GM18519 (cell line): ENCODE results near the gene SHB.

ENCODE experiments used
- ATAC-seq: cut with Tn5 transposase; IDR thresholded peaks from one replicate; pipeline ENCODE4 v1.9.1; 2021; ENCODE audit warnings: mild to moderate bottlenecking, moderate library complexity; ENCODE audit not compliant: unreplicated experiment, low FRiP score

The SHB gene

GRCh38 chr9:38011991-38012390 is 57.0 kb downstream of the SHB start:
- no peak for ATAC-seq

DNA sequence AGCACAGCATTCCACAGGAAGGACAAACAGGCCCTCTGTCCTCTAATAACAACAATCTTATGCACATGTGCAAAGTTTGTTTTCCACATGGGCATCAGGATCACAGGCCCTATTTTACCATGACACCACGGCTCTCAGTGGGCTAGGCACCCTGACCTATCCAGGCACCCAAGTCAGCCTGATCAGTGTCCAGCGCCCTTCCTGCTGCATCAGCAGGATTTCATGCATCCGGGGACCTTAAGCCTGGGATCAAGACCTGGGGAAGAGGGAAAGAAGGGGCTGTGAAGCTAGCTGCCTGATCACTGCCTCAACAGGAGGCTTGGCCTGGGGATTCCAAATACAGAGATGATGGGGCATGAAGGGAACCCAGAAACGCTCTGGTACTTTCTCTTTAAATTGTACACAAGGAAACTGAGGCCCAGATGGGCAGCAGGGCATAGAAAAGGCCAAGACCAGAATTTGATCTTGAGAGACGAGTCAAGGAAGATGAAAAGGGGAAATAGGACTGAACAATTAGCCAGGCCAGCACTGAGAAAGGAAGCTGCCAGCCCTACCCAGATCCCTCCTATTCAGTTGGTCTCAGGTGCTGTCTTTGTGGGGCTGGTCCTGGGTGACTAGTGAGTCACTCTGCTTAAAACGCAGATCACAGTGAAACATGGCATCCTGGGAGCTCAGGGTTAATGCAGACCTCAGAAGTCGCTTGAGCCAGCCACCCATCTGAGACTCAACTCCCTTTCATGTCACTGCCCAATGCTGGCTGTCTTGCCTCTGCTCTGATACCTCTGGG is 57.9 kb downstream of the SHB start:
- no peak for ATAC-seq

- ATAC-seq: no peak
Observed at GRCh38 chr9:38009990-38010389, 59.0 kb downstream of the SHB start.

DNA sequence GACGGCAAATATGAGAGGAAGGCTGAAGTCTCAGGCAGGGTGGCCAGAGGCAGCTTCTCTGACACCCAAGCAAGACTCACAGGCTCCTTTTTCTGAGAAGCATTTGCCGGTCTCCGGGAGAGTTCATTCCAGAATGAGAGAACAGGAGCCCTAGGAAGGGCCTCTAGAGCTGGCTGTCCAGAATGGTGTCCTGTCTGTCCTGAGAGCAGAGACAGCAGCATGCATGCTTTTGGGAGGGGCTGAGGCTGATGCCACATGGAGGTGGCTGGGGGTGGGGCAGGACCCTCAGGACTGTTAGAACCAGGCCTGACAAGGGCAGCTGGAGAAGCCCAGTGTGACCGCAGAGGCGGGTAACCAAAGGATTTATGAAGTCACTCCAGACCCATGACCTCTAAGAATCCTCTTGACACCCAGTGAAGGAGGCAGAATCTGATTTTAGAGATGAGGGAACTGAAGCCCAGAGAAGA is 60.0 kb downstream of the SHB start:
- ATAC-seq: no peak

DNA sequence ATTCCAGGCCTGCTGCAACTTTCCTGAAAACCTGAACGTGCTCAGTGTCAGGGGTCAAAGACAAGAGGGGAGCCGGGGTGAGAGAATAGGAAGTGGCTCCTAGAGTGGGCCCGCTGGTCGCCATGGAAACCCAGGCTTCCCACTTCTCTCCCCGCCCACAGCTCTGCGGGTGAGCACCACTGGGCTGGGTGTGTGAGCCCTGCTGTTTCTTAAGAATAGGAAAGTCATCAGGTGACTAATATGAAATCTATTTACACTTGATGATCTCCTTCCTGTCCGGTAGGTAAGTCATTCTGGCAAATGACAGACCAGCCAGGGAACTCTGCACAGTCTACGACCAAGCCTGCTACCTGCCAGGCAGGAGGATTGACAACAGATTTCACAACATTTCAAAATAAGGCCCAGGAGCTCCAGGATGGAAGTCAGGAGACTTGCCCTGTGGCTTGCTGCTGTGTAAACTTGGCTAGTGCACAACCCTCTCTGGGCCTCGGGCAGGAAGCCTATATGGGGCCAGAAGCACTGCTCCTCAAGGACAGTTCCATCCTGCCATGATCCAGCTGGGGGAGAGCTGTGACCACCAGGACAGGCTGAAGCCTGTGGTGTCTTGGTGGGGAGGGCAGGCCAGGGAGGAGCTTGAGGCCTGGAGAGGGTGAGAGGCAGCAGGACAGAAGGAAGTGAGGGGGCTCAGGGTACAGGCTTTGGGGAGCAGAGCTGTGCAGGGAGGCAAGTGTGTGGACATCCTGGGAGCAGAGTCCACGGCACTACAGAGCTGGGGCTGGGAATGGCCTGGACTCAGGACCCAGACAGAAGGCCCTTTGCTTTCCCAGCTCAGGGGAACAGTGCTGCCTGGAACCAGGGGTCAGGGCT is 60.6 kb downstream of the SHB start:
- peak; percentile 86 for ATAC-seq

- no peak for ATAC-seq
Observed at GRCh38 chr9:38007016-38007415, 62.0 kb downstream of the SHB start.

DNA sequence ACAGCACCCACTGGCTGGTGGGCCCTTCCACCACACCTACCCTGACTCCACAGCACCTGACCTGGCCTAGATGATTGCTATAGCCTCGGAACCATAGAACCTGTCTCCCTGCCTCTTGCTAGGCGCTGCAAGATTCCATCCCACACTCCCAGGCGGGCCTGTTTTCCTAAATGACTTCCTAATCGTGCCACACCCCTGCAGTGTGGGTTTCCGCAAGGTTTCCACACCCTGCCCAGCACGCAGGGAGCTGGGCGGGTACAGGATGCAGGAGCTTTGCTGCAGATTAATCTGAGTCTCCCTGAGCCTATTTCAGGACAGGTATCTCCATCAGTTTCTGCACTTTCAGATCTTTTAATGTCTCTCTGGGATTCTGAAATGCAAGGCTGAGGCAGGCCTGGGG is 62.9 kb downstream of the SHB start:
- ATAC-seq: no peak

DNA sequence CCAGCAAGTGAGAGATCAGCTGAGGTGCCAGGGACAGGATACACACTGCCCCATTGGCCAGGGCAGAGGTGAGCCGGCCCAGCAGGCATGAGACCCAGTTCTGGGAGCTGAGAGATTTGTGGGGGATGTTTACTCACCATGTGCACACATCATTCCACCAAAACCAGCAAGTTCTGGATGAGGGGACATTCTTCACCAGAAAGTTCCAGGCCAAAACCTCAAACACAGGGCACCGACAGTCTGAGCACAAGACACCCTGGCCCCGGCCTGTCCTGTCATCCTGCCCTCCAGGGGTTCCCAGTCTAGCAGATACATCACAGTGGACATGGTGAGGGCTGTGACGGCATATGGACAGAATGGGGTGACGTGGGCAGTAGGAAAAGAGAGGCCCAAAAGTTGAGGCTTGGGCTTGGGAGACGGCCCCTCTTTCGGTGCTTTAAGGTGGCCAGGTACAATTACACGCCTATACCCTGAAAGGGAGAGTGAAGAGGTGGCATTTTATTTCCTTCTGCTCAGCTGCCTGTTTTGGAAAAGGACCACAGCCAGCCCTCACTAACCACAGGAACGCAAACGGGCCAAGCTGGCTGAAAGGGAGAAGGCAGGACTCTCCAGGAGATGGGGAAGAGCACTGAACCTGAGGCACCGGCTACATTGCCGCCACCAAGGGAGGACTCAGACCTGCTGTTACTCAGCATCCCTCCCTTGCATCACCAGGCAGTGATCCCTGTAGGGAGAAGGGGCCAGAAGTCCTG is 64.0 kb downstream of the SHB start:
- ATAC-seq: no peak

DNA sequence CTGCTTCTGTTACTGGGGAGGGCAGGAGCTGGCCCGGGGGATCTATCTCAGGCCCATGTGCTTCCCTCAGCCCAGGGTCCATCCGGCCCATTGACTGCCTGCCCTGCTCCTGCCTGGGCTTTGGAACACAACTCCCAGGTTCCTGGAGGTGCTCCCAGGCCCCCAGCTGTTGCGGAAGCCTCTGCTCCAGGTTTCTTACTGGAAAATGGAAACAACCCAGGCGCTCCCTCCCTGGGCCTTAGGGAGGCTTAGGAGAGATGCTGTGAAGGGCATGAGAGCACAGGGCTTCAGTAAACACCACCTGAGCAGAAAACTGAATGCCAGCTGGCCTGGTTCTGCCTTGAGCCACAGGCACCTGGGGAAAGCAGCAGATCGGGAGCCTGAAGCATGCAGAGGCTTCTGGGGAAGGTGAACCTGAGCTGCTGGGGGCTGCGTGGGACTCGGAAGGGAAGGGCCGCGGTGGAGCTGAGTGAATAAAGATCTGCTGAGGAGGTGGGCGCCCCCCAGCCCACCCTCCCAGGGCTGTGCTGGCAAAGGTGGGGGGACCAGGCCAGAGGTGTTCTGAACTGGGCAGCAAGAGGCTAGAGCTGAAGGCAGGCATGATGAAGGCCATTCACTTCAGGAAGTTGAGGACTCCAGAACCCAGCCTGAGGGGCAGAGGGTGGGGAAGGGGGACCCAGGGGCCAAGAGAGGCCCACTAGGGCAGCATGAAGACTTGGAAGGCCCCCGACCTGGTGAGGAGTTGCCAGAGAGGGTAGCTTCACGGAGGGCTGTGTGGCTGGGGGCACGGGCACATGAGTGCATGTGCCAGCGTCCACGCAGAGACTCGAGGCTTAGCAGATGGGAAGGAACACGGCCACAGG is 64.8 kb downstream of the SHB start:
- no peak for ATAC-seq

DNA sequence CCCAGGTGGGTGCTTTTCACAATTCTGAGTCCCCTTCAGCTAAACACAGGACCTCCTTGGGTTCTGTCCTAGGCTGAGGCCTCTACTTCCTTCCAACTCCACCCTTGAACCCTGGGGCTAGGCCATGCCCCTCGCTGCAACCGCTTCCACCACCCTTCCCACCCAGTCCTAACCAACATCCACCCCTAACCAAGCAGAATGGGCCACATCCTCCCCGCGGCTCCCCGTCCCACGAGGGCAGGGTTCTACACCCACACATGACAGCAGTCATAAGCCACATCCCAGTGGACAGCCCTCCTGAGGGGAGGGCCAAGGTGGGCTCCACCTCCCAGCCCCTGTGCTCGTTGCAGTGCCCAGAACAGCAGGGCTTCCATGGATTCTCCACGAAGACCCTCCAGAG is 65.8 kb downstream of the SHB start:
- ATAC-seq: no peak

GRCh38 chr9:38001430-38001829 is 67.6 kb downstream of the SHB start:
- no peak for ATAC-seq

GRCh38 chr9:38000735-38001134 is 68.3 kb downstream of the SHB start:
- ATAC-seq: no peak

DNA sequence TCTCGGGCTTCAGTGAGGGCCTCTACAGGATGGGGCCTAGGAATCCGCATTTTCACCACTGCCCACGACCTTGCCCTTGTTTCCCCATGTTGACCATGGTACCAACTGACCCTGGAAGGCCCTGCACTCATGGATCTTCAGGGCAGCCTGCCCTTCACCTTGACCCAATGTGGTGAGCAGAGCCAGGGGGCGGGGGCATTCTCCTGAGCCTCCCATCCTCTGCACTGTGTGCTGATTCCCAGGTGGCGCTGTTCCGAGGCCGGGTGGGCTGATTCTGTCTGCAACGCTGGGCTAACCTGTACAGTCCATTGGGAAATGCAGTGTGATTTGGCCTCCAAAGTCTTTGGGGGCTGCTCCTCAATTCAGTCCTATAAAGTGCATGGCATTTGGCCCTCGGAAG is 68.7 kb downstream of the SHB start:
- ATAC-seq: no peak

DNA sequence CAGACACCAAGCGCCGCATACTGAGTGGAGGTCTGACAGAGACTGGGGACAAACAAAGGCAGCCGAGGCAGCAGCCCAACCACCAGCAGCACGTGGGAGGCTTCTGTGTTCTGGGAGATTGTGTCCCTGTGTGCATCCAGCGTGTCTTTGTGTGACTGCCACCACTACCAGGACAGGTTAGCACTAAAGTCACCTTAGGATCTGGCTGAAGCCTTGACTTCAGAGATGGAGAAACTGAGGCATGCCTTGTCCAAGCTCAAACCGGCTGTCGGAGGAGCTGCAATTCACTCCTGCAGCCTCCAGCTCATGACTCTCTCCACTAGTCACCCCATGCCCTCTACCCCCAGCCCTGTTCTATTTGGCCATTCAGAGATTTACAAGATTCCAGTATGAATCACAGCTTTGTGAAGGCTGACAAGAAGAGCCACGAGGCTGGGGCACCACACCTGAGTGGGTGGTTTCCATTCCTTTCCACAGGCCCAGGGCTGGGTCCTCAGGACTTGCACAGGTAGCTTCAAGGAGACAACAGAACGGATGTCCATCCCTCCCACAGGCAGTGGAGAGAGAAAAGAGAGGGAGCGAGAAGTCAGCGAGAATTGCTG is 69.3 kb downstream of the SHB start:
- no peak for ATAC-seq

- ATAC-seq: no peak
Observed at GRCh38 chr9:37998881-37999587, 70.0 kb downstream of the SHB start.

GRCh38 chr9:37997636-37998374 is 71.2 kb downstream of the SHB start:
- ATAC-seq: no peak

DNA sequence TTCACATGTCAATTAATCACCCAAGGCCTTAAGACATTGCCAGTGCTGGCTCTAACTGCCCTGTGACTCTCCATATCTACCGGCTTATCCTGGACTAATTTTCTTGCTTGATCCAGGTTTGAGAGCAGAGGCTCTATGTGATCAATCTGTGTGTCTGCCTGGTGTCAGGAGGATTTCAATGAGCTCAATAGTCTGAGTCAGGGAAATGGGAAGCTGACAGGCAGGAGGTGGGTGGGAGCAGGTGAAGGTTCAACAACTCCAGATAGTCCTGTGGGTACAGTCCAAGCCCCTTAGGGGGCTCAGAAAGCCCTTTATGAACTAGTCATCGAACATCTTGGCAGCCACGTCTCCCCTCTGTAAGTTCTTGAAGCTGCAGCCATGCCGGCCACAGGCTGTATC is 72.2 kb downstream of the SHB start:
- no peak for ATAC-seq
